ENCODE results near the gene RECK.
"Not testable (repeated sequence)": the region's sequence is repeated elsewhere in the genome, so short reads cannot be mapped to it uniquely, and the experiment has no call there.

GRCh38 chr9:36159509-36159908 is 122.8 kb downstream of the RECK start:
- TF ChIP-seq POLR2A, CTCF (IDR thresholded peaks at IDR 0.05): not testable (repeated sequence)

Data from uterus (tissue), 2 donors.